HEK293 (cell line): ENCODE data around the gene HOATZ.

Source experiments
- CTCF ChIA-PET: fragments of 350-600 bp; formaldehyde crosslinking; extraction: SDS; loops from one replicate; lab custom pipeline; 2021; ENCODE audit warnings: antibody characterized with exemption; lab: Yijun Ruan, JAX
- POLR2A ChIA-PET: fragments of 300-600 bp; formaldehyde crosslinking; extraction: SDS; loops from one replicate; lab custom pipeline; 2020; ENCODE audit warnings: antibody characterized with exemption, inconsistent platforms; lab: Yijun Ruan, JAX
- H3K27ac ChIP-seq: fragments of 200-500 bp; sonication (Bioruptor generic); 2 replicates; pipeline ENCODE4 v1.5.1; 2014; ENCODE audit warnings: low read depth, low read length, control low read depth, inconsistent platforms; ENCODE audit errors: extremely low read depth
- H3K36me3 ChIP-seq, 2 experiments: fragments of 200-500 bp in 1 of 2; sonication (Bioruptor generic) in 1 of 2; 1 replicate in 1 of 2; 2 replicates in 1 of 2; pipeline ENCODE4 v1.5.1; 2014 to 2017; ENCODE audit warnings: inconsistent platforms in 2 of 2, low read length in 2 of 2; ENCODE audit not compliant: control insufficient read depth in 2 of 2, insufficient read depth in 1 of 2
- H3K4me1 ChIP-seq: fragments of 200-500 bp; sonication (Bioruptor generic); 2 replicates; pipeline ENCODE4 v1.5.1; 2014; ENCODE audit warnings: mild to moderate bottlenecking, low read length, inconsistent platforms; ENCODE audit not compliant: control insufficient read depth, insufficient read depth
- H3K4me3 ChIP-seq: 2 replicates; pipeline ENCODE4 v1.5.1; 2011; ENCODE audit warnings: low read depth, mild to moderate bottlenecking, control low read depth, low read length, moderate library complexity
- H3K9me3 ChIP-seq: fragments of 200-500 bp; sonication (Bioruptor generic); 2 replicates; pipeline ENCODE4 v1.5.1; 2014; ENCODE audit warnings: low read depth, low read length, inconsistent platforms; ENCODE audit not compliant: control insufficient read depth, insufficient read depth
- BCL11A ChIP-seq: fragments of 450-650 bp; formaldehyde crosslinking; IDR thresholded peaks from 2 replicates; pipeline ENCODE4 v1.5.1; 2016; ENCODE audit warnings: low read depth, missing biosample characterization, missing genetic modification characterization
- OSR2 ChIP-seq: fragments of 450-650 bp; formaldehyde crosslinking; IDR thresholded peaks from 2 replicates; pipeline ENCODE4 v1.5.1; 2016; ENCODE audit warnings: missing biosample characterization, missing genetic modification characterization
- PBX3 ChIP-seq: sonication (generic); formaldehyde crosslinking; IDR thresholded peaks from 2 replicates; pipeline ENCODE4 v1.8.1; 2022; ENCODE audit warnings: mild to moderate bottlenecking, moderate library complexity, missing genetic modification reagents
- PRDM1 ChIP-seq: fragments of 450-650 bp; formaldehyde crosslinking; IDR thresholded peaks from 2 replicates; pipeline ENCODE4; 2016; ENCODE audit warnings: missing biosample characterization, missing genetic modification characterization
- SALL2 ChIP-seq: fragments of 450-650 bp; formaldehyde crosslinking; IDR thresholded peaks from 2 replicates; pipeline ENCODE4 v1.5.0; 2017; ENCODE audit warnings: missing biosample characterization, mild to moderate bottlenecking, missing genetic modification characterization, borderline replicate concordance
- SCRT1 ChIP-seq: fragments of 450-650 bp; formaldehyde crosslinking; IDR thresholded peaks from 2 replicates; pipeline ENCODE4 v1.5.1; 2016; ENCODE audit warnings: missing biosample characterization, missing genetic modification characterization, borderline replicate concordance
- SETDB1 ChIP-seq: IDR thresholded peaks from one replicate; pipeline ENCODE4 v1.6.1; 2017; ENCODE audit warnings: mild to moderate bottlenecking, low read length, moderate library complexity, mixed read lengths; ENCODE audit not compliant: insufficient read length
- YY2 ChIP-seq: fragments of 450-650 bp; formaldehyde crosslinking; IDR thresholded peaks from 2 replicates; pipeline ENCODE4 v1.5.1; 2016; ENCODE audit warnings: missing biosample characterization, missing genetic modification characterization
- ZBTB7A ChIP-seq: fragments of 450-650 bp; formaldehyde crosslinking; IDR thresholded peaks from 2 replicates; pipeline ENCODE4 v1.5.1; 2016; ENCODE audit warnings: low read depth, missing biosample characterization, missing genetic modification characterization
- ZFP41 ChIP-seq: fragments of 450-650 bp; formaldehyde crosslinking; IDR thresholded peaks from 2 replicates; pipeline ENCODE4 v1.5.1; 2016; ENCODE audit warnings: missing biosample characterization, missing genetic modification characterization, borderline replicate concordance
- ZNF132 ChIP-seq: fragments of 450-650 bp; formaldehyde crosslinking; IDR thresholded peaks from 2 replicates; pipeline ENCODE4 v1.5.1; 2017; ENCODE audit warnings: missing biosample characterization, missing genetic modification characterization, borderline replicate concordance
- ZNF157 ChIP-seq: fragments of 450-650 bp; formaldehyde crosslinking; IDR thresholded peaks from 2 replicates; pipeline ENCODE4 v1.5.1; 2016; ENCODE audit warnings: missing biosample characterization, missing genetic modification characterization
- ZNF280D ChIP-seq: fragments of 450-650 bp; formaldehyde crosslinking; IDR thresholded peaks from 2 replicates; pipeline ENCODE4 v1.5.1; 2016; ENCODE audit warnings: missing biosample characterization, missing genetic modification characterization
- ZNF354C ChIP-seq: fragments of 450-650 bp; formaldehyde crosslinking; IDR thresholded peaks from 2 replicates; pipeline ENCODE4 v1.5.1; 2016; ENCODE audit warnings: missing biosample characterization, missing genetic modification characterization, low read depth, borderline replicate concordance
- ZNF701 ChIP-seq: fragments of 450-650 bp; formaldehyde crosslinking; IDR thresholded peaks from 2 replicates; pipeline ENCODE4 v1.5.1; 2016; ENCODE audit warnings: missing biosample characterization, missing genetic modification characterization
- ZNF785 ChIP-seq: fragments of 450-650 bp; formaldehyde crosslinking; IDR thresholded peaks from 2 replicates; pipeline ENCODE4 v1.5.1; 2016; ENCODE audit warnings: missing biosample characterization, missing genetic modification characterization
- TF ChIP-seq, protein P1 (sequence below): fragments of 450-650 bp; formaldehyde crosslinking; IDR thresholded peaks from 2 replicates; pipeline ENCODE4 v1.5.1; 2016; ENCODE audit warnings: missing biosample characterization, missing genetic modification characterization
- TF ChIP-seq, protein P2 (sequence below): fragments of 450-650 bp; formaldehyde crosslinking; IDR thresholded peaks from 2 replicates; pipeline ENCODE4 v1.5.1; 2017; ENCODE audit warnings: missing biosample characterization, missing genetic modification characterization
- TF ChIP-seq, protein P3 (sequence below): fragments of 450-650 bp; formaldehyde crosslinking; IDR thresholded peaks from 2 replicates; pipeline ENCODE4 v1.5.0; 2017; ENCODE audit warnings: missing biosample characterization, missing genetic modification characterization, borderline replicate concordance
- TF ChIP-seq, protein P4 (sequence below): fragments of 450-650 bp; formaldehyde crosslinking; IDR thresholded peaks from 2 replicates; pipeline ENCODE4 v1.5.1; 2016; ENCODE audit warnings: missing biosample characterization, missing genetic modification characterization

Gene HOATZ

DNA sequence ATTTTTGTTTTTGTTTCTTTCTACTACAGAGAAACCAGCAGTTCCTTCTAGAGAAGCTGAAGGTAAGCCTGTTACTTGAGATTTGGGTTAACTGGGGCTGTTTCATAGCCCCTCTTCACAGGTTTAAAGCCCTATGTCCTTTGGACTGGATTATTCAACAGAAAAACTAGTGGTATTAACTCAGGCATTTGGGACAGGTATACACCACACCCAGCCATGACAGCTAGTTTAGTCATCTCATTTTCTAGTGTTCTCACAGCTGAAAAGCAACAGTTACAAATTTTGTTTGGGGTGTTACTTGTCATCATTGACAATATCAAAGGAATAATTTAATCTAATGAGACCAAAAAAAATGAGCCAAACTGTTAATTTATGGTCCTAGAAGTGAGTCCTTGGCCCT, 40.0 kb downstream of the HOATZ start:
- Histone ChIP-seq H3K9me3 (no peaks in the 10 kb centered on the region), H3K36me3 (peaks cover 0 to 53% of the 10 kb centered on the region in 2 experiments; a peak in 1 of 3 replicates), H3K27ac (no peak overlapping the region), H3K4me1 (no peaks in the 10 kb centered on the region), H3K4me3 (no peak overlapping the region)
- ChIA-PET POLR2A (interaction anchor here (0.6 kb wide), 2 partner anchors 50 to 256 kb away, joined by 4 to 5 read pairs; no protein-coding TSS in a partner anchor), CTCF (interaction anchor here (0.6 to 1.6 kb wide), 2 partner anchors 12 to 204 kb away, joined by 3 to 5 read pairs; no protein-coding TSS in a partner anchor)
- no peak for TF ChIP-seq PBX3
- no peak for TF ChIP-seq ZNF354C (tag by site-specific recombination)
- TF ChIP-seq, protein P1, sequence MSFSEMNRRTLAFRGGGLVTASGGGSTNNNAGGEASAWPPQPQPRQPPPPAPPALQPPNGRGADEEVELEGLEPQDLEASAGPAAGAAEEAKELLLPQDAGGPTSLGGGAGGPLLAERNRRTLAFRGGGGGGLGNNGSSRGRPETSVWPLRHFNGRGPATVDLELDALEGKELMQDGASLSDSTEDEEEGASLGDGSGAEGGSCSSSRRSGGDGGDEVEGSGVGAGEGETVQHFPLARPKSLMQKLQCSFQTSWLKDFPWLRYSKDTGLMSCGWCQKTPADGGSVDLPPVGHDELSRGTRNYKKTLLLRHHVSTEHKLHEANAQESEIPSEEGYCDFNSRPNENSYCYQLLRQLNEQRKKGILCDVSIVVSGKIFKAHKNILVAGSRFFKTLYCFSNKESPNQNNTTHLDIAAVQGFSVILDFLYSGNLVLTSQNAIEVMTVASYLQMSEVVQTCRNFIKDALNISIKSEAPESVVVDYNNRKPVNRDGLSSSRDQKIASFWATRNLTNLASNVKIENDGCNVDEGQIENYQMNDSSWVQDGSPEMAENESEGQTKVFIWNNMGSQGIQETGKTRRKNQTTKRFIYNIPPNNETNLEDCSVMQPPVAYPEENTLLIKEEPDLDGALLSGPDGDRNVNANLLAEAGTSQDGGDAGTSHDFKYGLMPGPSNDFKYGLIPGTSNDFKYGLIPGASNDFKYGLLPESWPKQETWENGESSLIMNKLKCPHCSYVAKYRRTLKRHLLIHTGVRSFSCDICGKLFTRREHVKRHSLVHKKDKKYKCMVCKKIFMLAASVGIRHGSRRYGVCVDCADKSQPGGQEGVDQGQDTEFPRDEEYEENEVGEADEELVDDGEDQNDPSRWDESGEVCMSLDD (tag by site-specific recombination): no peak
- no peak for TF ChIP-seq ZNF785 (tag by site-specific recombination)
- TF ChIP-seq ZNF280D (tag by site-specific recombination): no peak
- TF ChIP-seq, protein P2, sequence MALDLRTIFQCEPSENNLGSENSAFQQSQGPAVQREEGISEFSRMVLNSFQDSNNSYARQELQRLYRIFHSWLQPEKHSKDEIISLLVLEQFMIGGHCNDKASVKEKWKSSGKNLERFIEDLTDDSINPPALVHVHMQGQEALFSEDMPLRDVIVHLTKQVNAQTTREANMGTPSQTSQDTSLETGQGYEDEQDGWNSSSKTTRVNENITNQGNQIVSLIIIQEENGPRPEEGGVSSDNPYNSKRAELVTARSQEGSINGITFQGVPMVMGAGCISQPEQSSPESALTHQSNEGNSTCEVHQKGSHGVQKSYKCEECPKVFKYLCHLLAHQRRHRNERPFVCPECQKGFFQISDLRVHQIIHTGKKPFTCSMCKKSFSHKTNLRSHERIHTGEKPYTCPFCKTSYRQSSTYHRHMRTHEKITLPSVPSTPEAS: no peak
- no peak for TF ChIP-seq ZNF701 (tag by site-specific recombination)
- TF ChIP-seq, protein P3, sequence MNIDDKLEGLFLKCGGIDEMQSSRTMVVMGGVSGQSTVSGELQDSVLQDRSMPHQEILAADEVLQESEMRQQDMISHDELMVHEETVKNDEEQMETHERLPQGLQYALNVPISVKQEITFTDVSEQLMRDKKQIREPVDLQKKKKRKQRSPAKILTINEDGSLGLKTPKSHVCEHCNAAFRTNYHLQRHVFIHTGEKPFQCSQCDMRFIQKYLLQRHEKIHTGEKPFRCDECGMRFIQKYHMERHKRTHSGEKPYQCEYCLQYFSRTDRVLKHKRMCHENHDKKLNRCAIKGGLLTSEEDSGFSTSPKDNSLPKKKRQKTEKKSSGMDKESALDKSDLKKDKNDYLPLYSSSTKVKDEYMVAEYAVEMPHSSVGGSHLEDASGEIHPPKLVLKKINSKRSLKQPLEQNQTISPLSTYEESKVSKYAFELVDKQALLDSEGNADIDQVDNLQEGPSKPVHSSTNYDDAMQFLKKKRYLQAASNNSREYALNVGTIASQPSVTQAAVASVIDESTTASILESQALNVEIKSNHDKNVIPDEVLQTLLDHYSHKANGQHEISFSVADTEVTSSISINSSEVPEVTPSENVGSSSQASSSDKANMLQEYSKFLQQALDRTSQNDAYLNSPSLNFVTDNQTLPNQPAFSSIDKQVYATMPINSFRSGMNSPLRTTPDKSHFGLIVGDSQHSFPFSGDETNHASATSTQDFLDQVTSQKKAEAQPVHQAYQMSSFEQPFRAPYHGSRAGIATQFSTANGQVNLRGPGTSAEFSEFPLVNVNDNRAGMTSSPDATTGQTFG (tag by site-specific recombination): no peak
- TF ChIP-seq BCL11A: no peak
- TF ChIP-seq ZNF132 (tag by site-specific recombination): no peak
- TF ChIP-seq YY2 (tag by site-specific recombination): no peak
- TF ChIP-seq SCRT1: no peak
- TF ChIP-seq PRDM1 (tag by site-specific recombination): no peak
- TF ChIP-seq, protein P4, sequence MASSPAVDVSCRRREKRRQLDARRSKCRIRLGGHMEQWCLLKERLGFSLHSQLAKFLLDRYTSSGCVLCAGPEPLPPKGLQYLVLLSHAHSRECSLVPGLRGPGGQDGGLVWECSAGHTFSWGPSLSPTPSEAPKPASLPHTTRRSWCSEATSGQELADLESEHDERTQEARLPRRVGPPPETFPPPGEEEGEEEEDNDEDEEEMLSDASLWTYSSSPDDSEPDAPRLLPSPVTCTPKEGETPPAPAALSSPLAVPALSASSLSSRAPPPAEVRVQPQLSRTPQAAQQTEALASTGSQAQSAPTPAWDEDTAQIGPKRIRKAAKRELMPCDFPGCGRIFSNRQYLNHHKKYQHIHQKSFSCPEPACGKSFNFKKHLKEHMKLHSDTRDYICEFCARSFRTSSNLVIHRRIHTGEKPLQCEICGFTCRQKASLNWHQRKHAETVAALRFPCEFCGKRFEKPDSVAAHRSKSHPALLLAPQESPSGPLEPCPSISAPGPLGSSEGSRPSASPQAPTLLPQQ (tag by site-specific recombination): no peak
- no peak for TF ChIP-seq ZNF157
- TF ChIP-seq ZFP41 (tag by site-specific recombination): no peak
- no peak for TF ChIP-seq SALL2 (tag by site-specific recombination)
- TF ChIP-seq ZBTB7A (tag by site-specific recombination): no peak
- no peak for TF ChIP-seq OSR2 (tag by site-specific recombination)
- no peak for TF ChIP-seq SETDB1
